MM.1S (cell line): ENCODE measurements around the gene ATP5F1D.

Experiments
- CTCF ChIP-seq: fragments of 300-600 bp; sonication (generic); IDR thresholded peaks from 2 replicates; pipeline ENCODE4 v1.5.1; 2016; ENCODE audit warnings: antibody characterized with exemption, low read length, mixed read lengths
- EZH2 ChIP-seq: fragments of 300-600 bp; sonication (generic); optimal IDR thresholded peaks from 2 replicates; pipeline ENCODE3; 2017; ENCODE audit warnings: low read depth, mild to moderate bottlenecking, antibody characterized with exemption, low read length, mixed read lengths

- TF ChIP-seq CTCF (no peak), EZH2 (no peak)
These were observed 6.6 kb upstream of the ATP5F1D start for GRCh38 chr19:1234955-1235380.
